NCI-H82 treated with DMSO at 0.1 percent for 48 hours (cell line): ENCODE results near the gene AATK.

Experiments
- DNase-seq: peaks from one replicate; lab custom pipeline; 2025; ENCODE audit not compliant: unreplicated experiment; lab: John Stamatoyannopoulos, UW

AATK gene

DNA sequence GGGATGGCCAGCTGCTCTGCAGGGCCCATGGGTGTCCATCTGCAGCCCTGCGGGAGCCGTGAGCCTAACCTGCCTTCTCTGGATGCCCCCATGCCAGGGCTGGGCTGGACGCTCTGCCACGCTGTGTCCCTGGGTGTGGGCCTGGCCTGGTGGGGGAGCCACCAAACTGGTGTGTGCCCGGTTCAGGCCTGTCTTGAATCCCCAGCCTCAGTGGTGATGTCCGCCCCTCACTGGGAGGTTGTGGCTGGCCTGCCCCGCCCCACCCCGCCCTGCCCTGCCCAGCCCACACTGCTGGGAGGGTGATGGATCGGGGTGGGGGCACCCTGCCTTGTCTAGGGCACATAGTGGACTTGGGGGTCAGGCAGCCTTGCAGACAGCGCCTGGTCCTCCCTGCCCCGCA, 50.8 kb downstream of the AATK start:
- no peak for DNase-seq

DNA sequence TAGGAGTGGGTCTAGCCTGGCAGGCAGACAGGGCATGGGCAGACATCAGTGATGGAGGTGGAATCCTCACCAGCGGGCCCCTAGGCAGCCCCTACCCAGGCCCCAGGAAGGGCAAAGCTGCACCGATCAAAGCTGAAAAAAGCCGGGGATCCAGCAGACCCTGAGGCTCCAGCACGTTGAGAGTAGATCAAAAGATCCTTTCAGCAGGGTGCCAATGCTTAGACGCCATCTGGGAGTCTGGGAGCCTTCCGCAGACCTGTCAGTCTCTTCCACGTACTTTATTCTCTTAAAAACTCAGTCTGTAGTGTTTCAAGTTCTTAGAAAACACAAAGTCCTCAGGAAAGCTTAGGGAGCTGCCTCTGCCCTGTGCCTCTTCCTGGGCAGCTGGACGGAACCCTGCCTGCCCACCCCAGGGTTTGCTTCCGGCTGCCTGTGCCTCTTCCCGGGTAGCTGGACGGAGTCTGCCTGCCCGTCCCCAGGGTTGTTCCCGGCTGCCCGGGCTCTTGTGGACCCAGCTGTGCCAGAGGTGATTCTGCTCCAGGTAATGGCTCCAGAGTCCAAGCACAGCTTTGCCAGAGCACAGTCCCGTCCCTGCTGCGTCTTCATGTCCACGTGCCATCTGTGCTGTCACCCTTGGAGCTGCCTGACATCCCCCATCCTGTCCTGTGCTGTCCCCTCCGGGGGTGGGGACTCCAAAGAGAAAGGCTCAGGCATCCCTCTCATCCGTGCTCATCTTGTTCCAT, 51.5 kb downstream of the AATK start:
- no peak for DNase-seq

DNA sequence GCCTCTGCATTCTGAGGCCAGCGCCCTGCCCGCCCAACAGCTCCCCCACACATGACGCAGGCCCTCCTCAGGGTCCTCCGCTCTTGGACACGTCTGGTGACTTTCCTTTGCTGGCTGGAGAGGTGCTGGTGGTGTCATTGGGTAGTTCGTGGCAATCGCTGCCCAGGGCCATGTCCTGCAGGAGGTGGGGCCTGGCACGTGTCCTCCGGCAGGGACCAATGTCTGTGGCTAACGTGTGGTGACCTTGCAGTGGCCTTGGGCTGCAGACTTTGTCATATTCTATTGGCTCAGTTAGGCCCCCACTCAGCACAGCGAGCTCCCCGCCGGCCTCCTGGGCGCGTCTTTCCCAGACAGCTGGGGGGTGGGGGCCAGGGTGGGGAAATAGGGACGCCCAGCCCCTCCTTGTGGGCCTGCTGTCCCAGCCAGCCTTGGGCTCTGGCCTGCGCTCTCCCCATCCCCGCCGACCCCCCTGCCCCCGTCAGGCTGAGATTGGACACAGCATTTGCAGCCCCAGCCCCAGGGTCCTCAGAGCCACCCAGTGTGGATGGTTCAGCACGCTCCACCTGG, 52.8 kb downstream of the AATK start:
- DNase-seq, result no peak

DNA sequence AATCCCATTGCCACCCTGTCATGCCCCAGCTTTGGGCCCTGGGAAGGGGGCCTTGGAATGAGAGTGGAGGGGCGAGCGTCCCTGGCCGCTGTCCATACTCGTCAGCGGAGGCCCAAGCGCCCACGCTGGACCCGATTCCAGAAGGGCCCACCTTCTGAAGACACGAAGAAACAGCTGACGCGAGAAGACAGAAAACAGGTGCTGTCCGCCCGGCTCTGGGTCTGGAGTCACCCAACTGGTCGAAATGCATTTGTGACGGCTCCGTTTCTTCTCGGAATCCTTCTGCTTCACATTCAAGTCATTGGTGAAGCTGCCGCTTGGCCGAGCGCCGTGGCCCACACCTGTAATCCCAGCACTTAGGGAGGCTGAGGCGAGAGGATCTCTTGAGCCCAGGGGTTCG, 53.6 kb downstream of the AATK start:
- no peak for DNase-seq

DNA sequence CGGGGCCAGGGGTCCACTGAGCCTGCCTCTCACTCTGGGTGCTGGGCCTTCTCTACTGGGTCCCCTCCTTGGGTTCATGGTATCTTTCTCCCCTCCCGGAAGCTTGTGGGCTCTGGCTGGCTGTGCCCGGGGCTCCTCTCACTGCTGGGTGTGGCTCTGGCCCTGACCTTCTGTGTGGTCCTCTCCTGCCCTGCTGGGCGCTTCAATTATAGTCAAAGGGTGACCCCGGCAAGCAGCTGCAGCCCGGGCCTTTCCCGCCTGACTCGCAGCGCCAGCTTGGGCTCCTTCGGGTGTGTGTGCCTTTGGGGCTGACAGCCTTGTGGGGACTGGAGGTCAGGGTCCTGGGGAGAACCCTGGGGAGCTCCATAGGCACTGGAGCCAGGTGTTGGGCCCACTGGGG, 55.0 kb downstream of the AATK start:
- DNase-seq, result no peak

DNA sequence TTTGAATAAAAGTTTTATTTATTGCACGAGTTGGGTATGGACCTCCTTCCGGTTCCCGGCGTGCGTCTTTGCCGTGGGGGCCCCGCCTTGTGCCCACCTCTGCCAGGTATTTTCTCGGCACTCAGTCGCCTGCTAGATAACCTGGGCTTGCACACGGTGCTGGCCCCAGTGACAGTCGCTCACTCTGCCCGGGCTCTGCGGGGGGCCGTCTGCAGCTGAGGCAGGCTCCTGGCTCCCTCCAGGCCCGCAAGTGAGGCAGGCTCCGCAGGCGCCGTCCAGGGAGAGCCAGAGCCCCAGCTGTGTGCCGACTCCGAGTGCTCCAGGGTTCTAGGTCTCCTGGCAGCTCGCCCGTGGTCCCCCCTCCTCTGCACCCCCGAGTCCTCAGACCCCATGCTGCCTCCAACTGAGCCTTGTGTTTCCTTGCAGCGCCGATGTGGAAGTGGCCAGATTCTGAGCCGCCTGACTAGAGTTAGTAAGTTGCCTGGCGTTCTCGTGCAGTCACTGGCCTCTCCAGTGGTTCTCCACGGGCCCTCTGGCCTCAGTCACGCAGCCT, 55.5 kb downstream of the AATK start:
- no peak for DNase-seq

DNA sequence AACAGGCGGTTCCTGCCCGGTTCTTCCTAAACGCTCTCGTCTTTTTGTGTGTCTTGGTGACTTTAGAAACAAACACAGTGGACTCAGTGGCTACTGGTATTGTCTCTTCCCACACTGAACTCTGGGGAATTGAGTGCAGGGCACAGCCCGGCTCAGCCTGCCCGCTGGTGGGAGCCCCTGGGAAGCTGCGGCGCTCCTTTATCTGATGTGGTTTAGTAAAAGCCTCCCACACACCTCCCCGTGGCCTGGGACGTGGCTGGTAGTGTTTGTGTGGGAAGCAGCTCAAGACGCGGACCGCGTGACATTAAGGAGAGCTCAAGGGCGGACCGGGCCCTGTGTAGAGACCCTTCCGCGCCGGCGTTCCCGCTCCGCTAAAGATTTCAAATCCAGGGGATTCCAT, 56.1 kb downstream of the AATK start:
- DNase-seq, result no peak

DNA sequence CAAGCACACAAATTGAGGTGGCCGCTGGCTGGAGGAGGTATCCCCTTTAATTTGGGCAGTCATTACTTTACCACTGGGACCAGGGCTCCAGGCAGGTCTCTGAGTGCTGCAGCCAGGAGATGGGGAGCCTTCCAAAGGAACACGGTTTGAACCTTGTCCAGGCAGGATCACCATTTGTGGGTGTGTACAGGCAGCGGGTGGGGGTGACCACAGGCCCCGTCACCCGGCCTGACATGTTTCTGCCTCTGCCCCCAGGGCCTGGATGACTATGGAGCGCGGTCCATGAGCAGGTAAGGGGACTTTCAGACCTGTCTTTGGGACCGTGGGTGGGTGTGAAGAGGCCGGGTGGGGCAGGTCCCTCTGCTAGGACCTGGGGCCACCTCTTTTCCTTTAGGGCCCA, 57.8 kb downstream of the AATK start:
- no peak for DNase-seq

DNA sequence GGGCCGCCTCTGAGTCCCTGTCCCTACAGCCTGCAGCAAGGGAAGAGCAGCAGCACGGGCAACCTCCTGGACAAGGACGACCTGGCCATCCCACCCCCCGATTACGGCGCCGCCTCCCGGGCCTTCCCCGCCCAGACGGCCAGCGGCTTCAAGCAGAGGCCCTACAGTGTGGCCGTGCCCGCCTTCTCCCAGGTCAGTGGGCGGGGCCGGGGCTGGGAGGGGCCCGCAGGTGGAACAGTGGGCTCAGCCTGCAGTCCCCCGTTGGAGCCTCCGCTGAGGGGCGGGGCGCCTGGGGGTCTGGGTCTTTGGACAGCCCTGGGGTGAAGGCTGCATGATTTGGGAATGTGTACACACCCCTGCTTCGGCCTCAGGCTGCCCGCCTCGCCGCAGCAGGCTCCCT, 59.3 kb downstream of the AATK start:
- DNase-seq, result no peak

DNA sequence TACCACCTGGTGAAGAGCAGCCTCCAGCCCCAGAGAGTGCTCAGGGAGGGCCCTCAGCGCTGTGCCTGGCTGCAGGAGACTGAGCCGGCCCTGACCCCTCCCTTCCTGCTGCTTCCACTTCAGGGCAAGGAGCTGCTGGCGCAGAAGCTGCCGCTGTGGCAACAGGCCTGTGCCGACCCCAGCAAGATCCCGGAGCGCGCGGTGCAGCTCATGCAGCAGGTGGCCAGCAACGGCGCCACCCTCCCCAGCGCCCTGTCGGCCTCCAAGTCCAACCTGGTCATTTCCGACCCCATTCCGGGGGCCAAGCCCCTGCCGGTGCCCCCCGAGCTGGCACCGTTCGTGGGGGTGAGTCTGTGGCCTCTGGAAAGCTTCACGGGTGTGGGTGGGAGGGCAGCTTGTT, 62.6 kb downstream of the AATK start:
- no peak for DNase-seq

DNA sequence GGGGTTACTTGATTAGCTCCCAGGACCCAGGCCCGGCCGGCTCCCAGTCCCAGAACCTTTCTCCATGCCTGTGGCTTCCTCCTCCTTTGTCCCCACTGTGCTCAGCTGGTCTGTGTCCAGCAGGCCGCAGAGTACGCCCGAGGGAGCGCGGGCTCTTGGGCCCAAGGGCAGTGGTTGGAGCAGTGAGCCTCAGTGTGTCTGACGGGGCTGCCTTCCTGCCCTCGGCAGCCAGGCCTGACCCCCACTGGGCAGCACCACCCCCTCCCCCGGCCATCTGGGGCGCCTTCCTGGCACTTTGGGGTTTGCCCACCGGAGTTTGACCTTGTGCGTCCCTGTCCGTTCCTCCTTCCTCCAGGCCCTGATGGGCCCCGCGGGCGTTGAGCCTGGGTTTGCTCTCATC, 63.2 kb downstream of the AATK start:
- DNase-seq, result no peak

DNA sequence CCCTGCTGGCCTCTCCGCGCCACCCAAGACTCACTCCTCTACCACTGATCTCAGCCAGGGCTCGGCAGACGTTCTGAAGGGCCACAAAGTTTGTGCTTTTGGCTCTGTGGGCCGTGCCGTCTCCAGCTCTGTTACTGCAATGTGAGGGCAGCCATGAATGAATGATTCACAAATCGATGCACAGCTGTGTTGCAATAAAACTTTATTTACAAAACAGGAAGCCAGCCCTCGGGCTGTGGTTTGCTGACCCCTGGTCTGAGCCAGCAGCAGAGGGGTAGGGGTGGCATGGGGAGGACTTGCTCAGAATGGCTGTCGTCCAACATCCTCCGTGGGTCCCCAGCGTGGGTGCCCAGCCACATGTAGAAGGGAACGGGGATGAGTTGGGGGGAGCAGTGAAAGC, 63.7 kb downstream of the AATK start:
- DNase-seq, result no peak

DNA sequence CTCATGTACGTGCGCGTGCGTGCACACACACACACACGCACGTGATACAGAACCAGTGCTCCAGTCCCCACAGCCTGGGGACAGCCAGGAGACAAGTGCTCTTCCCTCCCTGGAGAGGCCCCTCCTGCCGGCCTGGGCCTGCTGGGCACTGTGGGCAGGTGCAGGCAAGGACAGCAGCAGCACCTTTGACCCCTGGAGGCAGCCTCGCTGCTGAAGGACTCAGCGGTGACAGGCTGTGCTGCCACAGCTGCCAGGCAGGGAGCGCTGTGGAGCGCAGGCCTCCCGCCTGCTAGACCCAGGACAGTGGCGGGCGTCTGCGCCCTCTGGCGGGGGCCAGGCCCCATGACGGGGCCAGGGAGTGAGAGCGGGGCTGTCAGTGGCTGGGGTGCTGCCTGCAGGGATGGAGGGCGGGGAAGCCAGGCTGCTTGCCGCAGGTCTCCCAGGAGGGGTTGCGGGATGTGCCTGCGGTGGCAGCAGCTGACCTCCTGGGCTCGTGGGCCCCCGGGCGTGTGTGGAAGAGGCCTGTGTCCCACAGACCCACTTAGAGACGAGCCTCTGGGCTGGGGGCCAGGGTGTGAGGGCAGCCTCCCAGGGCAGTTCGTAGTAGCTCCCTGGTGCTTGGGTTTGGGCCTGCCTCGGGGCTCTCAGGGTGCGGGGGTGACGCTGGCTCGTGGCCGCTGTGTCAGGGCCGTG, 64.3 kb downstream of the AATK start:
- DNase-seq, result peak; percentile 22

DNA sequence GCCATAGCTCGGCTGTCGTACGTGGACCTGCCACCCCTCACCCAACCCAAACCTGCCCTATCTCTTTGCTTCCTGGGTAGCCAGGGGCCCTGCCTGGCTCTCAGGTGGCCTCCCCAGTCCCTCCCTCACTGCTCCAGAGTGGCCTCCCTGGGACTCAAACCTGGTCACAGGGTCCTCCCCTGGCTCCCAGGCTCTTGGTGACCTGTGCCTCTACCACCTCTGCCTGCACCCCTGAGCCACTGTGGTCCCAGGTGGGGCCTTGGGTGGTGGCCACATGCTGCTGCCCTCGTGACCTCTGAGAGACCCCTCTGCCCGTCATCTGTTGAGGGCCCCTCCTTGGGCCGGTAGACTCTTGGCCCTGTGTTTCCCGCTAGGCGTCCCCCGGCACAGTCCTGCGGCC, 65.4 kb downstream of the AATK start:
- no peak for DNase-seq

DNA sequence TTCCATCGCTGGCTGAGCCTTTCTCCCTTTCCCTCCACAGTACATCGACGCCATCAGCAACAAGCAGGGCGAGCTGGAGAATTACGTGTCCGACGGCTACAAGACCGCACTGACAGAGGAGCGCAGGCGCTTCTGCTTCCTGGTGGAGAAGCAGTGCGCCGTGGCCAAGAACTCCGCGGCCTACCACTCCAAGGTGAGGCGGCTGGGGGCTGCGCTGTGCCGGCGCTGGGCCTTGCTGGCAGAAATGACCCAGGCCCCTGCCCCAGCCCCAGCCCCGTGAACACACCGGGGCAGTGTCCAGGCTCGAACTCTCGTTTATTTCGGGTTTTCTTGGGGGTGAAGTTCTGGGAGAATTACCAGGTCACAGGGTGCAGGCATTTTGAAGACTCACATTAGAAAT, 66.1 kb downstream of the AATK start:
- DNase-seq, result no peak

DNA sequence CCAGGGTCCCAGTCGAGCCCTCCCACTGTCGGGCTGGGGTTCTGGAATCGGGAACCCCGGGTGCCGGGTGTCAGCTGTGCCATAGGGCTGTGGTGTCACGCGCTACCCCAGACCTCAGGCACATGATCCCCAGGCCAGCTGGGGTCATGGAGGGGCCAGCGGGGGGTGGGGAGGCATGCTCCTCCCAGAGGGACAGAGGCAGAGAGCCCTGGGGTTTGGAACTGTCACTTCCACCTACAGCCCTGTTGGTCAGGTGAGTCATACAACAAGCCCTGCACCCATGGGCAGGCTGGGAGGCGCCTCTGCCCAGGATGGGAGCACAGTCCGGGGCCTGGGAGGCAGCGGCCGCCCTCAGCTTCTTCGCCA, 68.1 kb downstream of the AATK start:
- no peak for DNase-seq

DNA sequence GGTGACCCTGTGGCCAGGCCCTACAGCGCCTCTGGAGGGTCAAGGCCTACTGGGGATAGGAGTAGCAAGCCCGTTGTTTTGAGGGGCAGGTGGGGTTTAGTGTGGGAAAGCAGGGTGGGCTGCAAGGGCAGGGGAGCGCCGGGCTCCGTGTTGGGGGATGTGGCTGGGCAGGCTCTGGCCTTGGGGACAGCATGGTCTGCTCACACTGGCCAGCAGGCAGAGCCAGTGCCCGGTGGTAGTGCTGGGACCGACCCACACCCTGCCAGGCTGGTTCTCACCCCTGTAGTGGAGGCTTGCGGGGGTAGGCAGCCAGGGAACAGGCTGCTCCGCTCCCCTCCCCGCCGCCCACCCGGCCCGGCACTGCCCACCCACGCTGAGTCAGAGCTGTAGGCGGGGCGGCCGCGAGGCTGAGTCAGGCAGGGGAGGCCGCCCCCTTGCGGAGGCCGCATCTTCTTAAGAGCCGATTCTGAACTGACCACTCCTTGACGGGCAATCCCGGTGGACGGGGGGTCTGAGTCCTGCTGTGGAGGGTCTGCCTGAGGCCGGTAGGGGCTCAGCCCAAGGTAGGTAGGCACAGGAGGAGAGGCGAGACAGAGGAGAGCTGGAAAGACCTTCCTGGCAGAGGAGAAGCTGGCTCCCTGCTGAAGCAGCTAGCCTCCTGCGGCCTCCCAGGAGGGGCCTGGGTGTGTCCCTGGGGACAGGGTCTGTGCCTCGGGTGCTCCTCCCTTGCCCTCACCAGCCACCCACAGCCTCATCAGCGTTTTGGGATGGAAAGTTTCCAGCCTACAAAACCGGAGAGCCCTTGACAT, 68.7 kb downstream of the AATK start:
- DNase-seq, result peak; percentile 10

DNA sequence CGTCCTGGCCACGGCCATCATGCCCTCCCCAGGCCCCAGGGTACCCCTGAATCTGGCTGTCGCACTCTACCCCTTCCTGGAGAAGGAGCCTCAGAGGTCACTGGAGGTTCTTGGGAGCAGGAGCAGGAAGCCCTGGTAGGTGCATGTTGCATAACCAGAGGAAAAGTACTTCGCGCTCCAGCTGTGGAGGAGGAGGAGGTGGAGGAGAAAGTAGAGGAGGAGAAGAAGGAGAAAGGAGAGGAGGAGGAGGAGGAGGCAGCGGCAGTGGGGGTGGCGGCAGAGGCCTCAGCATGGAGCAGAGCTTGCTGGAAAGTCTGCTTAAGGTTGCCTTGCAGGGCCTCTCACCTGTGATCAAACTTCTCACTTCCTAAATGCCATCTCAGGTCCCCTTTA, 69.3 kb downstream of the AATK start:
- DNase-seq, result no peak

DNA sequence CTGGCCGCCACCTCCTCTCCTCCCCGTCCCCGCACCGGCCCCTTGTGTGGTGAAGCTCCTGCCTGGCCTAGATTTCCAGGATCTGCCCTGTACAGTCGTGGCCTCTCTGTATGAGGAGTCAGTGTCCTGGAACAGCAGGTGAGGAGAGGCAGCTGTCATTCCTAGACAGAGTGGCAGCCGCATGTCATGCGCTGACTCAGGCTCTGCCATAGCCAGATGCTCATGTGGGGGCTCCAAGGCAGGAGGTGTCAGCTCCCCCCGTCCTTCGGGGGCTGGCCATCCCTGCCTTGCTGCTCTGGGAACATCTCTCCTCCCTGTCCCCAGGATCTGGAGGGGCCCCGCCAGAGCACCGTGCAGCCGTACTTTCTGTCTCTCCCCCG, 70.6 kb downstream of the AATK start:
- DNase-seq, result no peak

DNA sequence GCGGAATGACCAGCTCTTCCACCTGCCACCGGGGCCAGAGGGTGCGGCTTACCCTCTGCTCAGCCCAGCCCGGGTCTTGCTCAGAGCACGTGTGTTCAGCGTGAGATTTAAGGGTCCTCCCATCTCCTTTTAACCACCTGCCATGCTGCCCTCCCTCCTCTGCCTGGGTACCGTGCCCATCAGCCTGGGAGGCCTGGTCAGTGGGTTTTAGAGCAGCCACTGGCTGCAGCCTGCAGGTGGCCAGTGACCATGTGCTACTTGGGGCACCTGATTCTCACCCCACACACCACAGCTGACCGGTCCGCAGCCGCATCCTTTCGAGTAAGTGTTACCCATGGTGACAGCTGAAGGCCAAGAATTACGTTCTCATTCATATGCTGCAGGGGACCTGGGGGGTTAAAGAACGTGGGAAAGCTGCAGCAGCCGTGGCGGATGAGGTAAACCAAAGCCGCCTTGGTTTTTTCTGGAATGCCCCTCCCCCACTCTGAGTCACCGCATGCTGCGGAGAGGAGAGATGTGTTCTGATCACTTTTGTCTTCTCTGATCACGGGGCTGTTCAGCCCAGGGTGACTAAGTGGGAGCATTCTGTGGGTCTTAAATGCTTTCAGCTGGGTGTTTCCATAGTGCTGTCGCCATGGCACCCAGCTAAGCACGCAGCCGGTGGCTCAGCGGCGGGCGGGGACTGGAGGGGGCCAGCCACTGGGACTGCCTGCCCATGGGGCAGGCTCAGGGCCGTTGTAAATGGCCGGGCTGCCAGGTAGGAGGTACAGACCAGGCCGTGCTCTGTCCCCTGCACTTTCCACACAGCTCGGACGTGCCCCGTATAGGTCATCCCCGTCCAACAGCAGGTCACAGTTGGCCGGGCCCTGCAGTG, 71.3 kb downstream of the AATK start:
- peak; percentile 46 for DNase-seq
